Measurements from ENCODE around the gene FAM136A.
"Not testable (repeated sequence)": the region's sequence is repeated elsewhere in the genome, so short reads cannot be mapped to it uniquely, and the experiment has no call there.

Gene FAM136A

DNA sequence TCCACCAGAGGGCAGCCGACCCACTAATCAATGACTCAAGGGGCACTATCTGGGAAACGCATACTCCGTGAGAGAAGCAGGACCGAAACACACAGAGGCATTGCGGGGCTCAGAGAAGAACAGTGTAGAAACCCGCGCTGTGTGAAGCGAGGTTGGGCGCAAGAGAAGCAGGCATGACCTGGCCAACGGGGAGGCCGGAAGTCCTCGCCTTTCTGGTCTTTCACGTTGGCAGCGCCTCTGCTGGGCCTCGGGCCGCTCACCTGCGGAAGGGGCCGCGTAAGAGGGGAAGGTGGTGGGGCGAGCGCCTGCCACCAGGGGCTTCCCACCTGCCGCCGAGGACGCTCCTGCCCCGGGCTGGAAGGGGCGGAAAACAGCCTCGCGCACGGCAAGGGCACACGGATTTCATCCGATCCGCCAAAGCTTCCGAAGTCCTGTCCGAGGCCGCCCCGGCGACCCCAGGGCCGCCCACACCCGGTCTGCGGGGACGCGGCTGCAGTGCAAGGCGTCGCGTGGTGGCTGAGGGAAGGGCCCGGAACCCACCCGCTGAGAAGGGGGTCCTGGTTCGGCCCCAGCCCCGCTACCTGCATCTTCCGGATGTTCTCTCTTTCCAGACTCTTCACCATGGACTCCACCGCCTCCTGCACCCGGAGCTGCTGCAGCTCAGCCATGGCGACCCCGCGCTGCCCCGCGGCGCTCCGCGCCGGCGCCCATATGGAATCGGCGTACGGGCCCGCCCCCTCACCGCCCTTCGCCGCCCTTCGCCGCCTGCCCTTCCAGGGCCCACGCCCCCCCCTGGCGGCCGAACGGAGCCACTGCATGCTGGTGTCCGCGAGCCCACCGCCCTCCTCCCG, at the start of gene FAM136A:
FAM136A (minus strand) TSS at position 724 of the 851 bp plus-strand sequence; CDS start at position 668, 56 bp downstream.
- peak; percentile 95 for DNase-seq

DNA sequence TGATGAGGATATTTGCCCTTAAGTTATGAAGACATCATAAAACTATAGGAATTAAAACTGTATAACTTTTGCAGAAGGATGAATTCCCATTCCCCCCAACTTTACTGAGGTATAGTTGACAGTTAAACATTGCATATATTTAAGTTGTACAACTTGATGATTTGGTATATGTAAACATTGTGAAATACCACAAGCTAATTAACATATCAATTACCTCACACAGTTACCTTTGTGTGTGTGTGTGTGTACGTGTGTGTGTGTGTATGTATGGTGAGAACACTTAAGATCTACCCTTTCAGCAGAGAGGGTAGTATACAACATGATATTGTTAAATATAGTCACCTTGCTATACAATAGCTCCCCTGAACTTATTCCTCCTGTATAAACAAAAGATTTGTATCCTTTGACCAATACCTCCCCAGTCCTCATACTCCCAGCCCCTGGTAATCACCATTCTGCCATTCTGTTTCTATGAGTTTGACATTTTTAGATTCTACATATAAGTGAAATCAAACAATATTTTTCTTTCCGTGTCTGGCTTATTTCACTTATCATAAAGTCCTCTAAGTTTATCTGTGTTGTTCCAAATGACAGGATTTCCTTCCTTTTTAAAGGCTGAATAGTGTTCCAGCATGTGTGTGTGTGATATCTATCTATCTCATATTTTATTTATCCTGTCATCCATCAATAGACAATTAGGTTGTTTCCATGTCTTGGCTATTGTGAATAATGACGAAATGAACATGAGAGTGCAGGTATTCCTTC, 48.2 kb upstream of the FAM136A start:
- DNase-seq = no peak

DNA sequence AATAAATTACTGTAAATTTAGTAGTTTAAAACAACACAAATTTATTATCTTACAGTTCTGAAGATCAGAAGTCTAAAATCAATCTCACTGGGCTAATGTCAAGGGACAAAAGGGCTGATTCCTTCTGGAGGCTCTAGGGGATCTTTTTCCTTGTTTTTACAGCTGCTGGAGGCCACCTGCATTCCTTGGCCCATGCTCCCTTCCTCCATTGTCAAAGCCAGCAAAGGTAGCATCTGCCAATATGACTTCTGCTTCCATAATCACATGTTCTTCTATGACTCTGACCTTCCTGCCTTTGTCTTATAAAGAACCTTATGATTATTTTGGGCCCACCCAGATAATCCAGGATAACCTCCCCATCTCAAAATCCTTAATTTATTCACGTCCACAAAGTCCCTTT, 46.0 kb upstream of the FAM136A start:
- DNase-seq = no peak

DNA sequence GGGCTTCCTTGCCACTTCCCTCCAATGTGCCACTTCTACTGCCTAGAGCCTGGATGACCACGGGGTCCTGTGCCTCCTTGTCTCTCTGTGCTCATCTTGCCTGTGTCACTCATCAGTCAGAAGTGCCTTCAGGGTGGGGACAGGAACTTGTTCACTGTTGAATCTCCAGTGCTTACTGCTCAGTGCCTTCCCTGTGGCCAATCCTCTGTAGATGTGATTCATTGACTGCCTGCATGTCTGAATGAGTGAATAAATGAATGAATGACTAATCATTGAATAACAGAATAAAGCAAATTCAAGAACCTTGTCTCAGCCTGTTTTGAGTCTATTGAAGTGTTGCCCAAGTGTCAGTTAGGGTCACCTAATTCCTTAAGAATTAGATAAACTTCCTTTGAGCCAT, 42.3 kb upstream of the FAM136A start:
- no peak for DNase-seq

DNA sequence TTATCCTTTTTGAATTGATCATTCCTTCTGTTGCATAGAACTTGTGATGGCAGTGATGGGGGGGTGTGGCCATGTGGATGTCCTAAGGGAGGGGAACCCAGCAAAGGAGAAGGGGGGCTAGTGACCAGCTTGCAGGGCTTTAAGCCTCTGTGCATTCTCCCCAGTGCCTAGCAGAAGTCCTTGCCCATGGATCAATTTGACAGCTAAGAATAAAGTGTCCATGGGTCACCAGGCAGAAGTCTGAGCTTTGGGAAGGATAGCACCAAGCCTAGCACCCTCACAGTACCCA, 39.6 kb upstream of the FAM136A start:
- DNase-seq = no peak

DNA sequence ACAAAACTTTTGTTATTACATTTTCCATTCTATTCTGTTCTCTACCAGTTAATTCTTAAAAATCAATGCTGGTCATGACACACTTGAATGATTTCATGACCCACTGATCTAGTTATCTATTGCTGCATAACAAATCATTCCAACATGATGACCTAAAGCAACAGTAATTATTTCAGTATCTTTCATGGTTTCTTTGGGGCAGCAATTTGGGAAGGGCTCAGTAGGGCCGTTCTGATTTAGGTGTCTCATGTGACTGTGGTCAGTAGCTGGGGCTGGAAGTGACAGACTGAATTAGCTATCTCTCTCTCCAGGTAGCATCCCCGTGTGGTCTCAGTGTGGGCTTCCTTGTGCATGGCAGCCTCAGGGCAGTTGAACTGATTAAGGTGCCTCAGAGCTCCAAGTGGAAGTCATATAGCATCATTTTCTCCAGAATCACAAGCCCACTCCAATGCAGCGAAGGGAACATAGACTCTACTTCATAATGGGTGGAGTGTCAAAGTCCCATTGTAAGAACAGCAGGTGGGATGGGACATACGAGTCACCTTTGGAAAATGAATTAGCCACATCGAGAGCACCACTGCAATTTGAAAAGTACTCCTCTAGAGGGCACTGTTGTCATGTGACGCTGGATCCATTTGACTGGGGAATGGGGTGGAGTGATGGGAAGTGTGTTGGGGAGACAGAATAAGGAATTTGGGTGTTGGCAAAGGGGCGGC, 39.1 kb upstream of the FAM136A start:
- no peak for DNase-seq

DNA sequence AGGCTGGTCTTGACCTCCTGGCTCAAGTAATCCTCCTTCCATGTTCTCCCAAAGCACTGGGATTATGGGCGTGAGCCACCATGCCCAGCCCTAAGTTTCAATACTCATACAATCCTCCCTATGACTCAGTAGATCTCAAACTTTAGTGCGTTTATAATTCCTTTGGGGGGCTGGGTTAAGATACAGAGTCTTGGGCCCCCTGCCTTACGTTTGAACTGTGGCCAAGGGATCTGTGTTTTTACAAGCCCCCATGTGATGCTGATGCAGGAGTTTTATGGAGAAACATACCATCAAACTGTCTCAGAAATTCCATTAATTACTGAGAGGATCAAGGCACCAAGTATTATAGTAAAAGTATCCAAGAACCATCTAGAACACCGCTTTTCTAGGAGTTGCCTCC, 38.2 kb upstream of the FAM136A start:
- DNase-seq = no peak

DNA sequence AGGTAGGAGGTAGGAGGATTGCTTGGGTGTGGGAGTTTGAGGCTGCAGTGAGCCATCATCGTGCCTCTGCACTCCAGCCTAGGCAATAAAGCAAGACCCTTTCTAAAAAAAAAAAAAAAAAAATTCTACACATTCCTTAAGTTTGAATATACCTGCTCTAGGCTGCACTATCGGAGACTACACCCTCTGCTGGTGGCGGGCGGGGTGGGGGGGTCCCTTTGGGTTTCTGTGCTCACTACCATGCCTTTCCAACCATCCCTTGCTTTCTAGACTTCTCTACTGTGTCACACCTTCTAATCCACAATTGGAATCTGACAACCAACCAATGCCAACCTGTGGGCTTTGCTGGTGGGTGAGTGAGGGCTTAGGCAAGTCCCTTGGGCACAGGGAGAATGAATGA, 34.7 kb upstream of the FAM136A start:
- no peak for DNase-seq

DNA sequence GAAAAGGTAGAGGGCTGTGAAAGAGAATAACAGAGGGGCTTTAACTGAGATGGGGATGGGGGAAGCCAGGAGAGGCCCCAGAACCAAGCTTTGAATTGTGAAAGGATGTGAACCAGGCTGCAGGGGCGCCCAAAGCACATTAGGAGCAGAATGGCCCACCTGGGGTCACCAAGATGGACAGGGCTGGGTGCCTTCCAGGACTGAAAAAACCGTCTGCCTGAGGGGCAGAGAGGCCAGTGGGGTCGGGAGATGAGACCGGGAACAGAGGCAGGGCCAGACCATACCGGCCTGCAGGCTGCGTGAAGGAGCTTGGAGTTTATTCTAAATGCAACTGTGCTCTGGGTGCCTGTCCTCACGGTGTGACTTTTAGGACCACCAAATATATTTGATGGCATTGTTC, 29.1 kb upstream of the FAM136A start:
- no peak for DNase-seq

DNA sequence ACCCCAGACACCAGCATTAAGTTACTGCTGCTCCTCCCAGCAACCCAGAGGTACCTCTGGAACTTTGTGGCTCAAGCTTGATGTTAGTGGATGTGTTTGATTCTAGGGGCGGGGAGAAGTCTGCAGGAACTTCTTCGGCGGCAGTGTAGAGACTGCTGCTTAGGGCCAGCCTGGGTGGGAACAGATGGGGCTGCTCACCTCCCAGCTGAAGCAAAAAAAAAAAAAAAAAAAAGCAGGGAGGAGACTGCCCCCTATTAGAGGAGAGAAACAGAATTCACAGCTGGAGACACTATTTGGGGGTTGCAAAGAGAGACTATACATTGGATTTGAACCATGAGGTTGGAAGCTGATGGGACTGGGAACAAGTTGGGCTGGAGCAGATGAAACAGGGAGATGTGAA, 28.6 kb upstream of the FAM136A start:
- DNase-seq = no peak

DNA sequence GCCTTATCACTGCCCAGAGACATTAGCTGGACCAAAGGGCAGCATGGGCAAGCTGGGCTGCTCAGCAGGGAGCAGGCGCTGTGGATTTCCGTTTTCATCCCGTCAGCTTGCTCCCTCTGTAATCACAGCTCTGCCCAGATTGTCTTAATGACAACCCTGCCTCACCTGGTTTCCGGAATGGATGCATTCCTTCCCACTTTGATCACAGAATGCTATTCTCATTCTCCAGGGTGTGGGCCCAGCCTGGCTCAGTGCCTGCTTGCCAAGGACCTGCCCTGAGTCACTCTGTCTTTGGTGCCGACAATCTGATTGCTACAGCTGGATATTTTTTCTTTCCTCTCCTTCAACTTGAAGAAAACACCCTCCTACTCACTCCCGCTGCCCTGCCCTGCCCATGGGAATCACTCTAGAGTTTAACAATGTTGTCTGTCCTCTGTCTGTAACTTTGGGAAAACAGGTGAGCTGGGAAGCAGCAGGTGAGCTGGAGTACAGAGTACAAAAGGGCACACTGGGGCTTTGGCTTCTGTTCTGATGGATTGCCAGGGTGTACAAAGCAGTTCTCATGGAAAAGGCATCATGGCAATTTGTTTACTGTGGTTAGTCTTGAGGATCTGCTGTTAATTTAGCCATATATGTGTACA, 27.2 kb upstream of the FAM136A start:
- no peak for DNase-seq

DNA sequence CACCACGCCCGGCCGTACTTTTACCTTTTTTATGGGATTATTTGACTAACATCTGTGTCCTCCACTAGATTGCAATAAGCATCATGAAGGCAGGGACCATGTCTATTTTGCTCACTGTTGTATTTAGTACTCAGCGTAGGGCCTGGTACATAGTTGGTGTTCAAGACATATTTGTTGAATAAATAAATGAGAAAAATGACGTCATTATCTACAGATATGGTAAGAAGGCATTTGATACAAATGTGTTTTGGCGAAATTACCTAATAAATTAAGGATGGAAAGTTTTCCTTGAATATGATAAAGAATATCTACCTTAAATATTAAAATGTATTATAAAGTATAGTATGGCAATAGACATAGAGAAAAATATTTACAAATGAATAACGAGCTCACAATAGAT, 24.0 kb upstream of the FAM136A start:
- no peak for DNase-seq

DNA sequence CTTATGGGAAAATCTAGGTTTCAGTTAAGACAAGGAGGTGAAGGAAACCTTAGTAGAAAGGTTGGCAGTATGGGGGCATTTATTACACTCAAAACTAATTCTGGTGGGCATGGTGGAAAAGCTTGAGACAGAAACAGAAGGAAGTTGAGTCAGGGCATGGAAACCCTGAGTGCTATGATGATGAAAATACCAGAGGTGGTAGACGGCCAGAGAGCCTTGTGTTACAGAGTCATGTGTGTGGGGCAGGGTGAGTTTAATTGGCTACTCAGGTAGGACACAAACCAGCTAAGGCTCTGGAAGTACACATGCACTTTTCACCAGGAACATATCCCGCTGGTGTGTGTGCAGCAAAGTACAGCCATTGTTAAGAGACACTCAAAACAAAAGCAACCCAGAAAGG, 20.7 kb upstream of the FAM136A start:
- no peak for DNase-seq

DNA sequence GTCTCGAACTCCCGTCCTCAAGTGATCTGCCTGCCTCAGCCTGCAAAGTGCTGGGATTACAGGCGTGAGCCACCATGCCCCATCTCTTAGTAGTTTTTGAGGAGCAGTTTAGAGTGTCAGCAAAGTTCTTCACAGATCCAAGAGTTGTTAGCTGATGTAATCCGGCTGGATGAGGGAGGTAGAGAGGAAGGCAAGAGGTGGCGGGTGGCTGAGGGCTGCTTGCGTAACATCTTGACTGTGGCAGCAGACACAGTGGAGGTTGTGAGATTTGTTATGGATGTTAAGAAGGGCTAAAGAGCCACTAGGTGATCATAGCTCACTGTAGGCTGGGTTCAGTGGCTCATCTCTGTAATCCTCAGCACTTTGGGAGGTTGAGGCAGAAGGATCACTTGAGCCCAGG, 19.5 kb upstream of the FAM136A start:
- DNase-seq = no peak

DNA sequence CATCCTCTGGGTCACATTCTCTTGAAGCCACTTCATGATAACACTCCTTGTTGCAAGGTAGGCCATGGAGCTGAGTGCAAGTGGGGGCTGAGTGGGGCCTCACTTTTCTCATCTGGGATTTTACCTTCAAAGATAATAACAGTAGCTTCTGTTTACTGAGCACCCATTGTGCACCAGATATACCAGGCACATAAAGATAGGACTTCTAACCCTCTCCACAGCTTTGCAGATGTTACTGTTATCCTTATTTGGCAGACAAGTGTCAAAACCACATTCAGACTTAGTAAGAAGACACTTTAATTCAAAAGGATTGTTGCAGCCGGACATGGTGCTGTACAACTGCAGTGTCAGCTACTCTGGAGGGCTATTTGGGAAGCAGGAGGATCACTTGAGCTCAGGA, 12.8 kb upstream of the FAM136A start:
- DNase-seq = no peak

DNA sequence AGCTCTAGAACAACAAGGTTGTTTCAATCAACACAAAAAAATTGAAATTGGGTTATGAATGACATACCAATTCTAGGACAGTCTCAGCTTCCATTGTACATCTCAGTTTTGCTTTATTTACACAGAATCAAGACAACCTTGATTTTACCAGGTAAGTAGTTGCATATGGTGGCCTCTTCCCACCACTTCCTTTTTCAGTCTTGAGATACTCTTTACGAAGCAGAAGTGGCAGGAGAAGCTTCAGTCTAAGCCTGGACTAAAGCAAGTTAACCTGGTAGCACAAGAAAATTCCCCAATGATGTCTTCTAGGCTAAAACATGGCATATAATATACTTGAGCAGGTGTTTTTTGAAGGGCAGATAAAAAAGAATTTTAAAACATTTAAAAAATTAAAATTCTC, 10.7 kb upstream of the FAM136A start:
- no peak for DNase-seq

DNA sequence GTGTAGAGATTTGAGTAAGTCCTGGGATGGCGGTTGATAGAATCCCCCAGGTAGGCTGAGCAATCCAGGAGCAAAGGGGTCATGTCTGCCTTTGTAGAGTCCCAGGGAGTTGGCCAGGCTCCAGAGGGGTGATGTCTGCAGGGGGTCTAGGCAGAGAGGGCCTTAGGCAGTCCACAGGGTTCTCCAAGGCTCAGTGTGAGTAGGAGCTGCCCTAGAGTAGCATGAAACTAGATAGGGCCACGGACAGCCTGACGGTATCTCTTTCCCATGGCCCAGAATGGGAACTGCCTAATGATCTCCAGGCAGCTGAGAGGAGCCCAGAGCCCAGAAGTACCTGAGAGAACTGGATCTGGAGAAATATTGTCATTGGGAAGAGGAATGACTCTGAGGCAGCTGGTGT, 9.0 kb upstream of the FAM136A start:
- no peak for DNase-seq

DNA sequence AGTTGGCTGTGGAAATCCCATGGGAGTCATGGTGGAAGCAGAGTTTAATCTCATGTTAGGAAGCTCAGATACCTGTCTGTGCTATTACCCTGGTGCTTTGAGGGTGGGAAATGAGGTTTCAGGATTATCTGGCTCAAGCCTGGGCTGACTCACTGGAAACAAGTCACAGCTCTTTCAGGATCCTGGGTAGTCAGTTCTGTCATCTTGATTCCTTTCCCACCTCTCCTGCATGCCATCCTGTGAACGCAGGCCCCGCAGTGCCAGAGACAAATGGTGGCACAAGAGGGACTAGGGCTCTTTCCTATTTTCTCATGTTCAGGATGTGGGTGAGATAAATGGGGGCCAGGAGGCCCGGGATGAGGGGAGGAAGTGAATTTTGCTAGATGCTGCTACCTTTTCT, 3.7 kb upstream of the FAM136A start:
- DNase-seq = no peak

DNA sequence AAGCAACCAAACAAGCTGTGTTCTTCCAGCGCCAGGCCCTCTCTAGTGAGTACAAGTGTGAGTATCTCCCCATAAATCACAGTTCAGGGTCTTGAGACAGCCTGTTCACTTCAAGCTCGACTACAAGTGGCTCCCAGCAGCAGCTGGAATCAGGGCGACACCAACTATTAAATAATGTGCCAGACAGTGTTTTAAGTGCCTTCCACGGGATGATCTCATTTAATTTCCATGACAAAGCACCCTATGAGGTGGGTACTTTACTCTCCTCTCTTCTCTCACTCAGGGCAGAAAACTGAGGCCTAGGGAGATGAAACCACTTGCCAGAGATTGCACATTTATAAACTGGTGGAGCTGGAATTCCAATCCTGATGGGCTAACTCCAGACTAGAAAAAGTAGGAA, 2.6 kb upstream of the FAM136A start:
- no peak for DNase-seq

DNA sequence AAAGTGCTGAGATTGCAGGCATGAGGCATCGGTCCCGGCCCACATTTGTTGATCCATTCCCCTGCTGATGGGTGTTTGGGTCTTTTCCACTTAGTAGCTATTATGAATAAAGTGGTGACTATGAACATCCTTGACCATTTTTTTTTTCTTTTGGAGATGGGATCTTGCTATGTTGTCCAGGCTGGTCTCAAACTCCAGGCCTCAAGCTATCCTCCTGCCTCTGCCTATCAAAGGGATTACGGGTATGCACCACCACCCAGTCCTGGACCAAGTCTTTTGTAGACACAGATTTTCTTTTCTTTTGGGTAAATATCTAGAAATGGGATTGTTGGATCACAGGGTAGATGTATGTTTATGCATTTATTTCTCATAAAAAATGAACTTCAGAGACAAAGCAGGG, 1.3 kb upstream of the FAM136A start:
- DNase-seq = no peak

DNA sequence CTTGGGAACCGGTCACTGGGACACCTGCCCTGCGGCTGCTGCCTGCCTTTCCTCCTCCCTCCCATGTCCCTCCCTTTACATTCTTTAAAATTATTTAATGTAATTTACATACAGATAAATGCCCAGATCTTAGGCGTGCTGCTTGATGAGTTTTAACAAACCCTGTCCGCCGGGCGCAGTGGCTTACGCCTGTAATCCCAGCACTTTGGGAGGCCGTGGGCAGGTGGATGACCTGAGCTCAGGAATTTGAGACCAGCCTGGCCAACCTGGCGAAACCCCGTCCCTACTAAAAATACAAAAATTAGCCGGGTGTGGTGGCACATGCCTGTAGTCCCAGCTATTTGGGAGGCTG, 304 bp upstream of the FAM136A start:
- not testable (repeated sequence) for DNase-seq

DNA sequence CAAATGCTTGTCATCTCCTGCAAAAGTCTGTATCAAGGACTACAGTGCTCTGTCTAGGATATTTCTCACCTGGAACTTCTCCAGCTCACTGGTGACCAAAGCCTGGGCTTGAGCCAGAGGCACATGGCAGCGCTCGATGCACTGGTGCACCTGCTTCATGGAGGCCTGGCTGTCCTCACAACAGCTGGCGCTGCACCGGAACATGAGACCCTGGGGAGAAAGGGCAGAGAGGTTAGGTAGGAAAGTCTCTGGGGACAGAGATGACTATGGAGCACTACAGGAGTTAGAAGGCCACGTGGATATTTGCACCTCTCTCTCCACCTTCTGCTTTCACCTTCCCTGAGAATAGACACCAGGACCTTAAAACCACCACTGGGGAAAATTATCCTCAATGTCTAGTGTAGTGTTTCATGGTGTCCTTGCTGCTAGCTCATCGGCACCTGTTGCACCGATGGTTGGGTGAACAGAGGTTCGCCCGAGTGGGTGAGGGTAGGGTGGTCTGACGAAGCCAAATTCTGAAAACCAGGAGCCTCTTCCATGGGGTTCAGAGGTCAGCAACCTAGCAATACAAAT, 1.0 kb downstream of the FAM136A start:
- DNase-seq = no peak

DNA sequence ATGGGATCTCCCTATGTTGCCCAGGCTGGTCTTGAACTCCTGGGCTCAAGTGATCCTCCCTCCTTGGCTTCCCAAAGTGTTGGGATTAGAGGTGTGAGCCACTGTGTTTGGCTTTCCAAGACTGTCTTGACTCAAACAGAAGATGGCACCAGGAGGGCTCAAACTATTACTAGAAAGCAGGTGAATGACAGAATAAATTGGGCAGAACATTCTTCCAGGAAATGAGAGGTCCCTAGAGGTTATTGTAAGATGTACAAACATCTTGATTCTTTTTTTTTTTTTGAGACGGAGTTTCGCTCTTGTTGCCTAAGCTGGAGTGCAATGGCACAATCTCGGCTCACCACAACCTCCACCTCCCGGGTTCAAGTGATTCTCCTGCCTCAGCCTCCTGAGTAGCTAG, 4.0 kb downstream of the FAM136A start:
- not testable (repeated sequence) for DNase-seq

All from activated effector memory CD4-positive, alpha-beta T cell treated with anti-CD3 and anti-CD28 coated beads, Interleukin-2, amount 50 U/mL, for 16 hours (primary cell).